Stimulated activated CD4-positive, alpha-beta T cell treated with anti-CD3 and anti-CD28 coated beads, Interleukin-12 subunit alpha, Interleukin-12 subunit beta, amount 100 ng/mL, for 48 hours (primary cell): ENCODE measurements around the gene PPP6R3.
"Not testable (repeated sequence)": the region's sequence is repeated elsewhere in the genome, so short reads cannot be mapped to it uniquely, and the experiment has no call there.

Experiments
- DNase-seq, 3 donors: peaks; one replicate each; pipeline ENCODE4 v3.0.0-alpha.2; 2020; ENCODE audit warnings: low read depth in 2 of 3, low spot score in 1 of 3

PPP6R3 gene

GRCh38 chr11:68460741-68461574 is at the start of gene PPP6R3:
Gene PPP6R3 (plus strand): TSS chr11:68460752. CDS start chr11:68537665, 76,913 bp downstream.
- no peak for DNase-seq

- DNase-seq, result no peak
Measured at GRCh38 chr11:68411501-68411991, 49.0 kb upstream of the PPP6R3 start.

- DNase-seq, result peak; percentile 2 to 32 (median 8)
Measured at GRCh38 chr11:68412593-68413475, 47.7 kb upstream of the PPP6R3 start.

- DNase-seq, result no peak
Measured at GRCh38 chr11:68413591-68413999, 47.0 kb upstream of the PPP6R3 start.

- no peak for DNase-seq
Measured at GRCh38 chr11:68414496-68415221, 45.9 kb upstream of the PPP6R3 start.

GRCh38 chr11:68416070-68416578 is 44.4 kb upstream of the PPP6R3 start:
- DNase-seq, result no peak

GRCh38 chr11:68418648-68419047 is 41.9 kb upstream of the PPP6R3 start:
- DNase-seq, result no peak

GRCh38 chr11:68420171-68420570 is 40.4 kb upstream of the PPP6R3 start:
- no peak for DNase-seq

GRCh38 chr11:68423481-68423880 is 37.1 kb upstream of the PPP6R3 start:
- no peak for DNase-seq

GRCh38 chr11:68424101-68424632 is 36.4 kb upstream of the PPP6R3 start:
- no peak for DNase-seq

GRCh38 chr11:68424981-68425865 is 35.3 kb upstream of the PPP6R3 start:
- DNase-seq, result no peak

- DNase-seq, result no peak
Measured at GRCh38 chr11:68425866-68426380, 34.6 kb upstream of the PPP6R3 start.

GRCh38 chr11:68429661-68430060 is 30.9 kb upstream of the PPP6R3 start:
- DNase-seq, result no peak

- no peak for DNase-seq
Measured at GRCh38 chr11:68430384-68430783, 30.2 kb upstream of the PPP6R3 start.

- DNase-seq, result no peak
Measured at GRCh38 chr11:68430801-68431200, 29.8 kb upstream of the PPP6R3 start.

GRCh38 chr11:68431984-68432645 is 28.4 kb upstream of the PPP6R3 start:
- DNase-seq, result no peak

- DNase-seq, result no peak
Measured at GRCh38 chr11:68432874-68433273, 27.7 kb upstream of the PPP6R3 start.

- DNase-seq, result no peak
Measured at GRCh38 chr11:68433541-68433940, 27.0 kb upstream of the PPP6R3 start.

GRCh38 chr11:68434159-68434558 is 26.4 kb upstream of the PPP6R3 start:
- not testable (repeated sequence) for DNase-seq
